HUES64 (cell line): ENCODE data around the gene SLC1A2. TPM values are rescaled to one million over a fixed set of nuclear protein-coding genes. Genes with fewer than 3 reads are reported as not detected.

ENCODE experiments used
- H3K27ac ChIP-seq: 2 replicates; pipeline ENCODE4 v1.7.0; 2013; ENCODE audit warnings: low read depth, low read length, inconsistent platforms
- H3K27me3 ChIP-seq: 2 replicates; pipeline ENCODE4 v1.6.1; 2013; ENCODE audit warnings: mild to moderate bottlenecking, low read length; ENCODE audit not compliant: insufficient read depth
- H3K36me3 ChIP-seq: 2 replicates; pipeline ENCODE4 v1.6.1; 2013; ENCODE audit warnings: mild to moderate bottlenecking, low read length; ENCODE audit not compliant: insufficient read depth
- H3K4me1 ChIP-seq: 2 replicates; pipeline ENCODE4 v1.6.1; 2013; ENCODE audit warnings: mild to moderate bottlenecking, low read length, moderate library complexity; ENCODE audit not compliant: insufficient read depth
- H3K4me3 ChIP-seq: 2 replicates; pipeline ENCODE4 v1.5.1; 2013; ENCODE audit warnings: mild to moderate bottlenecking, low read length, moderate library complexity
- H3K9ac ChIP-seq: 2 replicates; pipeline ENCODE4 v1.6.1; 2013; ENCODE audit warnings: mild to moderate bottlenecking, low read depth, low read length
- H3K9me3 ChIP-seq: 2 replicates; pipeline ENCODE4 v1.6.1; 2013; ENCODE audit warnings: low read depth, low read length; ENCODE audit not compliant: insufficient read depth
- WGBS: fragments of 150-250, 120-280 bp; methylation state at CpG from one replicate; pipeline ENCODE4 v1.1.7; 2013; ENCODE audit warnings: missing lambda C conversion rate; 5-methylcytosine and 5-hydroxymethylcytosine counted together
- polyA plus RNA-seq, 2 experiments: library from polyadenylated mRNA; stranded (reverse); fragments of 50-300 nt; gene quantifications; one replicate each; pipeline ENCODE4 v1.2.3, GENCODE V29; 2013

SLC1A2 gene
- polyA plus RNA-seq (2013, experiment 1 of 2), result 0.95 TPM
- 1.6 TPM for polyA plus RNA-seq (2013, experiment 2 of 2)

DNA sequence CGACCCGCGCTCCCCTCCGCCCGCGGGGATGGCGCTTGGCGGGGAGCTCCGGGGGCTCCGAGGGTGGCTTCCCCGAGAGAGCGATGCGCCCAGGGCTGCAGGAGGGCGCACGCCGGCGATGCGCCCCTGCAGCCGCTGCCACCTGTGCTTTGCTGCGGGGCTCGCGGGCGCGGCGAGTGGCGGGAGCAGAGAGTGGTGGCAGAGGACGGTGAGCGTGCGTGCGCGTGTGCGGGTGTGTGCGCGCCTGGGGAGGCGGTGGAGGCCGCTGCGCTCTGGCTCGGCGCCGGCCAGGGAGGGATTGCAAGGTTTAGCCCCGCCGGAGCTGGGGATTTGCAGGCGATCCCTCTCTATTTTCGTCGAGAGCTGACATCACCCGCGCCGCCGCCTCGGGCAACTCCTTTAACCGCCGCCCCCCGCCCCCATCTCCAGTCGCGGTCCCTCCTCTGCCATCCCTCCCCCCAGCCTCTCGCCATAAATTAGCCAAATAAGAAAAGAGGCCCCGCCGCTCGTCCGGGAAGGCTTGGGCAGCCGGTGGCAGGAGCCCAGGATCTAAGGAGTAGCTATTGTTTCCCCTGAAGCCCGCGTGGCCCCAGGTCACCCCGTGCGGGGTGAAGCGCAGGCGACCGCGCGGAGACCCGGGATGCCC lies at the start of gene SLC1A2:
TSS of gene SLC1A2 (minus strand) at position 375 of the 646 bp plus-strand sequence. CDS start 592 bp downstream, outside the sequence.
- Histone ChIP-seq H3K36me3 (no peaks in the 10 kb centered on the region), H3K9ac (peak within 1 kb of the TSS; percentile 46), H3K4me3 (peak within 1 kb of the TSS; percentile 72), H3K4me1 (peaks cover 5% of the 10 kb centered on the region), H3K27ac (no peak within 1 kb of the TSS), H3K9me3 (no peaks in the 10 kb centered on the region), H3K27me3 (peaks cover 95% of the 10 kb centered on the region)
- WGBS, result under 1% methylated on average over 71 of the region's 71 CpGs

DNA sequence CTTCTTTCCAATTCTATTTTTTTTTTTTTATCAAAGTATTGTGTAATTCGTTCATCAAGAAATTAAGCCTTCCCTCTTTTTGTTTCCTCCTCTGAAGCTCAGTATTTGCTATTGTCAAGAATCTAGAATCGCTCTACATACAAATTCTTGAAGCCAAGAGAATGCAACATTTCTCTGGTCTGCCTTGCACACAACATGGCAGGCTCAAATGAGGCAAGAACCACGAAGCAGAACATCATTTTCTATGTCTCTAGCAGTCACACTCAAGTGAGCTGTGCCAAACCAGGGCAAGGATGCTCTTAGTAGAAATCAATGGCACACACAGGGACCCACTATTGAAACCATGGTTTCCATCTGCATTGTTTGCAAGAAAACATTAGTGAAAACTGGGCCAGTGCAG lies 46.7 kb upstream of the SLC1A2 start:
- peaks cover 4% of the 10 kb centered on the region; the same call in 1 of the 2 replicates for H3K4me1 ChIP-seq
- H3K9ac ChIP-seq, result no peak overlapping the region
- no peak overlapping the region for H3K27ac ChIP-seq
- H3K9me3 ChIP-seq, result no peaks in the 10 kb centered on the region
- no peaks in the 10 kb centered on the region for H3K27me3 ChIP-seq
- 94% methylated on average over 3 of the region's 3 CpGs for WGBS
- H3K4me3 ChIP-seq, result no peak overlapping the region
- no peaks in the 10 kb centered on the region; the same call in 1 of the 2 replicates for H3K36me3 ChIP-seq

DNA sequence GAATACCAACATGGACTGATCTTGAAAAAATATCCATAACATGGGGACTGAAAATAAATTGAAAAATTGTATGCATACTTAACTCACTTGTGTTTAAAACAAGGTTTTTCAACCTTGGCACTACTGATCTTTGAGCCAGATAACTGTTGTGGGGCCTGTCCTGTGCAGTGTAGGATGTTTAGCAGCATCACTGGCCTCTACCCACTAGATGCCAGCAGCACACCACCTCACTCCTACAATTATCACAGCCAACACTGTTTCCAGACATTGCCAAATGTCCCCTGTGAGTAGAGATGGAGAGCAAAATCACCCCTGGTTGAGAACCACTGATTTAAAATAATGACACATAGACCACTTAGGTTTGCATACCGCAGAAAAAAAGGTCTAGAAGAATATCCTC lies 45.0 kb upstream of the SLC1A2 start:
- H3K4me1 ChIP-seq, result peaks cover 4% of the 10 kb centered on the region; the same call in 1 of the 2 replicates
- 97% methylated on average over 1 of the region's 1 CpG for WGBS
- H3K27me3 ChIP-seq, result no peaks in the 10 kb centered on the region
- H3K9ac ChIP-seq, result no peak overlapping the region
- no peak overlapping the region for H3K27ac ChIP-seq
- no peaks in the 10 kb centered on the region; the same call in 1 of the 2 replicates for H3K36me3 ChIP-seq
- H3K4me3 ChIP-seq, result no peak overlapping the region
- H3K9me3 ChIP-seq, result no peaks in the 10 kb centered on the region

DNA sequence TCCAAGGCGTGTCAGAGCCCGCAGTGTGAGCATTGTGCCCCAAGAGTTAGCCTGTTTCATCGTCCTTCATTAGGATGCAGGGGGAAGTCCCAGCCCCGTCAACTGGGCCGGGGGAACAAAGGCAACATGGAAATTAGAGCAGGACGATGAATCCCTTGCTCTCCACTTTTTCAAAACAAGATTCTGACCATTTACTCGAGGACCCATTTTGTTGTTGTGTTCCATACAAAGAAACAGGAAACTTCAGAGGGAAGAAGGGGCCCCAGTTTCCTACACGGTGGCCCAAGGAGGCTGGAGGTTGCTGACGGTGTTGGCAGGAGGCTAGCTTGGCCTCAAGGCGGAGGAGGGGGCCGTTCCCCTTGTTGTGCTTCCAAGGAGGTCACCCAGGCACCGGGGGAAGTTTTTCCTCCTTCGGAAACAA lies 44.0 kb upstream of the SLC1A2 start:
- WGBS, result 79% methylated on average over 13 of the region's 13 CpGs
- H3K9ac ChIP-seq, result no peak overlapping the region
- H3K4me3 ChIP-seq, result no peak overlapping the region
- H3K4me1 ChIP-seq, result peaks cover 4% of the 10 kb centered on the region; the same call in 1 of the 2 replicates
- H3K27me3 ChIP-seq, result no peaks in the 10 kb centered on the region
- H3K27ac ChIP-seq, result no peak overlapping the region
- no peaks in the 10 kb centered on the region for H3K9me3 ChIP-seq
- H3K36me3 ChIP-seq, result no peaks in the 10 kb centered on the region; the same call in 1 of the 2 replicates

DNA sequence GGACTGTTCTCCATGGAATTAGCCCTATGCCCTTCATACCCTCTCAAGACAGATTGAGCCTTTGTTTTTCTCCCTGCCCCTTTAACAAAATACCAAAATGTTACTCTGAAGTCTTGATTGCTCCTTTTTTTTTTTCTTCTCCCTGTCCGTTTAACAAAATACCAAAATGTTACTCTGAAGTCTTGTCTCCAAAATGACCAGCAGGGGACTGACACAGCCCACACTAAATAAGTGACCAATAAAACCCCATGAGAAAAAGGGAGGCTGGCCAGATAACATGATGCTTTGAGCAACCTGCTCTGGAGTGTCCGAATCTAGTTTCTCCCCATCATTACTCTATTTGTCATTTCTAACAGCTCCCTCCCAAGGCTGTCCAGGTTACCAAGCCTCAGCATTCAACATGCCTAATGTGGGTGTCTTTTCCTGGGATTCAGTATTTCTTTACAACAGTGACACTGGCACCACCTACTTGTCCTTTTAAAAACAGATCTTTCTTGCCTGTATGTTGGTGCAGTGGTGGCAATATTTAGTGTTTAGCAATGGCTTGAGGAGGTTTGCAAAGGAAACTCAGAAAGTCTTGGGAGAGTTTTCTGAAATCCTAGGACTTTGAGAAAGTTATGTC lies 42.7 kb upstream of the SLC1A2 start:
- no peak overlapping the region for H3K9ac ChIP-seq
- no peaks in the 10 kb centered on the region for H3K27me3 ChIP-seq
- H3K4me1 ChIP-seq, result peaks cover 4% of the 10 kb centered on the region; the same call in 1 of the 2 replicates
- H3K27ac ChIP-seq, result no peak overlapping the region
- H3K36me3 ChIP-seq, result no peaks in the 10 kb centered on the region; the same call in 1 of the 2 replicates
- no peaks in the 10 kb centered on the region for H3K9me3 ChIP-seq
- 84% methylated on average over 2 of the region's 2 CpGs for WGBS
- no peak overlapping the region for H3K4me3 ChIP-seq

DNA sequence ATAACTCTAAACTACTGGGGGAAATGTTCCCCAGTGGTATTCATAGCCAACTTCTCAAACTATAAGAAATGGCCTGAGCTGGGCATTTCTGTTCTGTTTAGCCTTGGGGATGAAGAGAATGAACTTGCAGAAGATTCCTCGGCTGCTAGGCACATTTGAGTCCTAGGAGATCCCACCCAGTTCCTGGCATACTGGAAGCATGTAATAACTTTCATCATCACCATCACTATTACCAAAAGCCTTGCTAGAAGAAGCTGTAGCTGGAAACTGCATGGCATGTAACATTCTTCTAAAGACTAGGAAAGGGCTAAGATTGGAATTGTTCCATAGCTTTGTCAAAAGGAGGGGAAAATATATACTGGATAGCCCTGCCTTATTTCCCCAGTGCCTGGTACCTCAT lies 40.1 kb upstream of the SLC1A2 start:
- H3K4me1 ChIP-seq, result peaks cover 4% of the 10 kb centered on the region; the same call in 1 of the 2 replicates
- no peak overlapping the region for H3K4me3 ChIP-seq
- WGBS, result 100% methylated on average over 1 of the region's 1 CpG

DNA sequence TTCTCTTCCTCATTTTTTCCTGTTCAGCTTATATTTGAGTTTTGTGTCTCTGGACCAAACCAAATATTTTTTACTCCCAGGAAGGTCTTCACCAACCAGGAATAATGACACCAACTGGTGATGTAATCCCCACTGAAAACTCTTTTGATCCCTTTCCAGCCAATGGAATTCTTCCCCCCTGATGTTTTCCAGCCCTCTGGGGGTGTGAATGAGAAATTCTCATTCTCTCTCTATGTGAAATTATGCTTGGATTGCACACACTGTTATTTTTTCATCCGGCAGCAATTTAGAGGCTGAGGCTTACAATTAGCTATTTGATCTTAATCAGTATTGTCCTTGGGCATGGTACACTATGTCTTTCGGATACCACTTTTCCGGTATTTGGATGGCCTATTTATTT lies 39.5 kb upstream of the SLC1A2 start:
- Histone ChIP-seq H3K4me3 (no peak overlapping the region), H3K27ac (no peak overlapping the region), H3K9ac (no peak overlapping the region), H3K27me3 (no peaks in the 10 kb centered on the region), H3K4me1 (peaks cover 3% of the 10 kb centered on the region; the same call in 1 of the 2 replicates), H3K36me3 (no peaks in the 10 kb centered on the region; the same call in 1 of the 2 replicates), H3K9me3 (no peaks in the 10 kb centered on the region)
- 87% methylated on average over 3 of the region's 3 CpGs for WGBS

More for the DNA sequence above, 40.1 kb upstream of the SLC1A2 start:
- Histone ChIP-seq H3K27me3 (no peaks in the 10 kb centered on the region), H3K27ac (no peak overlapping the region), H3K36me3 (no peaks in the 10 kb centered on the region; the same call in 1 of the 2 replicates), H3K9ac (no peak overlapping the region), H3K9me3 (no peaks in the 10 kb centered on the region)

DNA sequence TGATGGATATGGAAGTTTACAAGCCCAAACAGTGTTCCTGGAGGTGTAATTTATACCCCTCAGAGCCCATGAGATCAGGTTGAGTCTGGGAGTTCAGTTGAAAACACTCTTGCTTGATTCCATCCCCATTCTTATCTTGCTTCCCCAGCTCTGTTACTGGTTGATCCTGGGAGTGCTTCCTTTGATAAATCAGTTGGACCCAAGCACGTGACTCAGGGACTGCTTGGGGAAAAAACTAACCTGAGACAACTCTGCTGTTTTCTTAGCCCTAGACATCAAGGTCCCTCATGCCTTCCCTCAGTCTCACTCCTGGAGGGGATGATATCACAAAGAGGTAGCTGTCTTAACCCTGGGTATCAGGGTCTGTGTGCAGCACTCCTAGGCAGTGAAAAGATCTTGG lies 35.0 kb upstream of the SLC1A2 start:
- Histone ChIP-seq H3K27ac (no peak overlapping the region), H3K36me3 (peaks cover 3% of the 10 kb centered on the region; the same call in 1 of the 2 replicates), H3K9me3 (no peaks in the 10 kb centered on the region; the same call in 1 of the 2 replicates), H3K27me3 (no peaks in the 10 kb centered on the region), H3K4me1 (no peaks in the 10 kb centered on the region), H3K4me3 (no peak overlapping the region), H3K9ac (no peak overlapping the region)
- WGBS, result 81% methylated on average over 1 of the region's 1 CpG

DNA sequence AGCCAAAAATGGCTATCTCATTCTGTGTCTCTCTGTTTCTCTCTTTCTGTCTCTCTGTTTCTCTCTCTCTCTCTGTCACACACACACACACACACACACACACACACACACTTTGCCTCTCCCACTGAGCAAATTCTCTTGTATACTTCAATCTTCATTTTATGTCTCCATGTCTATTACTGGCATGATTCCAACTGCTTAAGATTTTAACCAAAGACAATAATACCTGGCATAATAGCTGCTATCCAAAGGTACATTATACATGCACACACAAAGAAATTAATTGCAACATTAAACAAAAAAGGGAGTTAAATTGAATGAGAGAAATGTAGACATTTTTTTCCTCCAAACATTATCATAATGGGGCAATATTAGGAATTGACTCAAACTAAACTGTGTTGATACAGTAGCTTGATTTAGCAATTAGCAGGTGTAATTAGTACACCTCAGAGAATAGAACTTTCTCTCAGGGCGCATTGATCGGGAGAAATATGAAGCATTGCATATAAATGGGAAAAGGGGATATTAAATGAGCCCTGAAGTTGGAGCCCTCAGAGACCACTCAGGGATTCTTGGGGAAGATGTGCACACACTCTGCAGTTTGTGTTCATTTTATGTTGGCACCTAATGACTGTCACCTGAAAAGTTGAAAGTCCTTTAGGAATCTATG lies 17.4 kb upstream of the SLC1A2 start:
- Histone ChIP-seq H3K9me3 (no peaks in the 10 kb centered on the region), H3K4me3 (no peak overlapping the region), H3K9ac (no peak overlapping the region), H3K36me3 (peaks cover 5% of the 10 kb centered on the region; the same call in 1 of the 2 replicates), H3K27ac (no peak overlapping the region), H3K27me3 (no peaks in the 10 kb centered on the region), H3K4me1 (no peaks in the 10 kb centered on the region)
- WGBS, result 98% methylated on average over 2 of the region's 2 CpGs

DNA sequence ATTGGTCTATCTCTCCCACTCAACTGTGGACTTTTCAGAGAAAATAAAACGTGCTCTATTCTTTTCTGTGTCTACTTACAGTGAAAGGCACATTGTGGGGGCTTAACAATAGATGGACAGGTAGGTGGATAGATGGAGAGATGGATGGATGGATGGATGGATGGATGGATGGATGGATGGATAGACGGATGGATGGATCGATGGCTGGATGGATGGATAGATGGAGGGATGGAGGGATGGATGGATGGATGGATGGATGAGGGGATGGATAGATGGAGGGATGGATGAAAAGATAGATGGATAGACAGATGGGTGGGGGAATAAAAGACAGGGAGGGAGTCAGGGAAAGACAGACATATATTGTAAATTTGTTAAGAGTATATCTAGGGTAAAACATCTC lies 14.2 kb upstream of the SLC1A2 start:
- Histone ChIP-seq H3K4me1 (no peaks in the 10 kb centered on the region), H3K27me3 (no peaks in the 10 kb centered on the region), H3K4me3 (no peak overlapping the region), H3K36me3 (peaks cover 7% of the 10 kb centered on the region; the same call in 1 of the 2 replicates), H3K27ac (no peak overlapping the region), H3K9ac (no peak overlapping the region), H3K9me3 (no peaks in the 10 kb centered on the region)
- WGBS, result 91% methylated on average over 3 of the region's 3 CpGs

DNA sequence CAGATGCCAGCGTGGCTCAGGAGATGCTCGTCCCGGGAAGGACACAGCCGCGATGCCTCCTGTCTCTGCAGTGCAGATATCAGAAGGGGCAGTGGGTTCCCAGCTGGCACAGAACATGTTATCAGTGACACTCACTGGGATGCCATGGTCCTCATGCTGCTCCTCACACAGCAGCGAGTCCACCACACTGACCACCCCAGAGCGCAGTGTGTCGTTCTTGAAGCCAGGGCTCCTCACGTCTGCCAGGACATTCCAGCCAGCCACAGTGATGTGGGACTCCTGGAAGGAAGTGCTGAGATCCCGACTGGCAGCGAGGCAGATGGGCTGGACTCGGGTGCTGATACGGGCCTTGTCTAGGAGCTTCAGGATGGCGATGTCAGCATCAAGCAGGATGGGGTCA lies 13.1 kb upstream of the SLC1A2 start:
- H3K36me3 ChIP-seq, result peaks cover 7% of the 10 kb centered on the region; the same call in 1 of the 2 replicates
- no peaks in the 10 kb centered on the region for H3K4me1 ChIP-seq
- no peak overlapping the region for H3K27ac ChIP-seq
- no peak overlapping the region for H3K4me3 ChIP-seq
- 95% methylated on average over 14 of the region's 14 CpGs for WGBS
- H3K9me3 ChIP-seq, result no peaks in the 10 kb centered on the region
- no peaks in the 10 kb centered on the region for H3K27me3 ChIP-seq
- no peak overlapping the region for H3K9ac ChIP-seq
